ENCODE results near the gene UBALD2. TPM values are rescaled to one million over a fixed set of nuclear protein-coding genes. Genes with fewer than 3 reads are reported as not detected.

UBALD2 gene
- total and polyA plus RNA-seq, 2 of the 8 experiments (the other 6 are each of a cell fraction or from before 2014, with no cell fraction given) = 17.8 to 22.6 TPM

DNA sequence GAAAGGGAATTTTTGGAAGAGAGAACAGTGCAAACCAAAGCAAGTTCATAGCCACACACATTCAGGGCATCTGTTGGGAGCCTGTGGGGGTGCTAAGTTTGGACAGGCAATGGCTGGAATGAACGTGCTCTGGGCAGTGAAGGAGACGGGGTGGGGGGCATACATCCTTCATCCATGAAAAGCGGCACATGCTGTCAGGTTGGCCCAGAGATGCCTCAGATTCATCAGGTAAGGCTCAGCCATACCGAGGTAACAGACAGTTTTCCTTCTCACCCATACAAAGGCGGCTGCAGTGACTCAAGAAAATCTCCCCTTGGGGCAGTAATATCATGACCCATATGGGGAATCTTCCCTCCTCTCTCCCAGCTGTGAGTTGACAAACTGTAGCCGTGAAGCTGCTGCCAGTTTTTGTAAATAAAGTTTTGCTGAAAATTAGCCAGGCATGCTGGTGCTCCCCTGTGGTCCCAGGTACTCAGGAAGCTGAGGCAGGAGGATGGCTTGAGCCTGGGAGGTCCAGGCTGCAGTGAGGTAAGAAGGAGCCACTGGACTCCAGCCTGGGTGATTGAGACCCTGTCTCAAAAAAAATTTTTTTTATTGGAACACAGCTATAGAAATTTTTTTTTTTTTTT is 9.2 kb upstream of the UBALD2 start:
- FAIRE-seq (no peak), DNase-seq (ENCODE audit: low read depth in 1 of 2, low spot score in 2 of 2) (no peak)
- H2AK5ac ChIP-seq (ENCODE audit: low read depth, low read length) = no peak overlapping the region
- H3K4me2 ChIP-seq (ENCODE audit: insufficient read depth in 1 of 2, low read depth in 2 of 2, low read length in 2 of 2) = no peak overlapping the region
- H3K27me3 ChIP-seq (replicated peaks in 1 of 4; ENCODE audit: control insufficient read depth in 3 of 4, extremely low read depth in 1 of 4, insufficient read depth in 3 of 4, low read length in 3 of 4) = no peaks in the 10 kb centered on the region; a peak in 1 of 7 replicates
- no peaks in the 10 kb centered on the region for H3K79me1 ChIP-seq (ENCODE audit: low read depth, low read length)
- no peak overlapping the region for H2BK12ac ChIP-seq (ENCODE audit: low read depth, low read length)
- H4K91ac ChIP-seq (replicated peaks; ENCODE audit: insufficient read length, low read length) = no peak overlapping the region
- H4K5ac ChIP-seq (ENCODE audit: insufficient read length, low read depth, low read length) = no peak overlapping the region
- TF ChIP-seq POLR2AphosphoS5 (IDR thresholded peaks at IDR 0.05; ENCODE audit: low read depth, low read length) = no peak
- TF ChIP-seq KDM1A (IDR thresholded peaks at IDR 0.05; ENCODE audit: borderline replicate concordance, low read length) = no peak
- TF ChIP-seq KDM4A (IDR thresholded peaks at IDR 0.05; ENCODE audit: low read depth, low read length, severe bottlenecking) = no peak
- TF ChIP-seq BRCA1 (IDR thresholded peaks at IDR 0.05; ENCODE audit: low read depth, low read length) = no peak
- TF ChIP-seq SAP30 (IDR thresholded peaks at IDR 0.05; ENCODE audit: insufficient read depth, insufficient replicate concordance, low read length) = no peak
- no peak for TF ChIP-seq SRF (IDR thresholded peaks at IDR 0.05; ENCODE audit: low read depth, low read length)
- TF ChIP-seq RFX5 (IDR thresholded peaks at IDR 0.05; ENCODE audit: borderline replicate concordance, low read depth, low read length) = no peak
- TF ChIP-seq POLR2A (IDR thresholded peaks at IDR 0.05; ENCODE audit: control extremely low read depth in 1 of 2, low read depth in 2 of 2, low read length in 2 of 2) = no peak
- no peak for TF ChIP-seq RAD21 (IDR thresholded peaks at IDR 0.05 in 1 of 2, conservative IDR thresholded peaks at IDR 0.05 in 1 of 2; ENCODE audit: low read depth in 2 of 2, low read length in 2 of 2)
- no peak overlapping the region for H3K9ac ChIP-seq (replicated peaks in 1 of 4; ENCODE audit: extremely low read depth in 1 of 4, low read depth in 3 of 4, low read length in 3 of 4)
- no peaks in the 10 kb centered on the region for H3K79me2 ChIP-seq (ENCODE audit: control insufficient read depth in 1 of 2, insufficient read depth in 2 of 2, low read length in 2 of 2)
- H3K14ac ChIP-seq (ENCODE audit: insufficient read length) = no peak overlapping the region
- WGBS, 2 experiments (ENCODE audit: extremely low coverage in 1 of 2, insufficient coverage in 1 of 2, insufficient read length in 1 of 2, insufficient replicate concordance in 2 of 2, low coverage in 1 of 2, low lambda C conversion rate in 2 of 2, missing lambda C conversion rate in 1 of 2) = 93% methylated on average over 6 of the region's 6 CpGs; no CpG with 5 or more reads in 1 of the 2 experiments
- no peaks in the 10 kb centered on the region for H3K23me2 ChIP-seq (ENCODE audit: low read depth, low read length)
- no peaks in the 10 kb centered on the region for H4K20me1 ChIP-seq (replicated peaks in 1 of 2; ENCODE audit: control insufficient read depth in 1 of 2, insufficient read depth in 2 of 2, low read length in 2 of 2)
- no peaks in the 10 kb centered on the region; a peak in 1 of 4 replicates for H3K9me3 ChIP-seq (ENCODE audit: insufficient read depth in 2 of 2, low read depth in 1 of 2, low read length in 1 of 2)
- no peak overlapping the region for H3K27ac ChIP-seq (ENCODE audit: low read depth, low read length)
- H2BK120ac ChIP-seq (replicated peaks; ENCODE audit: low read depth, low read length) = no peak overlapping the region
- ChIA-PET CTCF (ENCODE audit: partially characterized antibody) (interaction anchor here (0.7 to 2.4 kb wide), 8 partner anchors 11 to 222 kb away, joined by 3 to 7 read pairs (median 4); no protein-coding TSS in a partner anchor), POLR2A (ENCODE audit: partially characterized antibody) (interaction anchor here (1.7 kb wide), 1 partner anchor 9 kb away, joined by 5 read pairs; the partner anchor contains the start of gene UBALD2)
- H4K8ac ChIP-seq (ENCODE audit: extremely low read depth, insufficient read depth, low read length) = no peak overlapping the region
- H3K23ac ChIP-seq (ENCODE audit: insufficient read length) = no peak overlapping the region
- no peak overlapping the region for H2BK20ac ChIP-seq (ENCODE audit: low read length)
- no peak overlapping the region for H3K56ac ChIP-seq (replicated peaks; ENCODE audit: insufficient read length, low read depth, low read length)
- no peak overlapping the region for H2AFZ ChIP-seq (ENCODE audit: low read length)
- H3K4me3 ChIP-seq (ENCODE audit: extremely low read depth in 1 of 4, insufficient read depth in 2 of 4, low read depth in 3 of 4, low read length in 4 of 4) = no peak overlapping the region
- H3K4me1 ChIP-seq (replicated peaks in 1 of 4; ENCODE audit: control insufficient read depth in 3 of 4, insufficient read depth in 4 of 4, low read length in 3 of 4) = no peaks in the 10 kb centered on the region
- H3K4ac ChIP-seq (replicated peaks; ENCODE audit: insufficient read length, low read depth, low read length) = no peak overlapping the region
- no peak overlapping the region for H2BK15ac ChIP-seq (ENCODE audit: low read length)
- no peak overlapping the region for H2BK5ac ChIP-seq (ENCODE audit: low read depth, low read length)
- H3K18ac ChIP-seq (ENCODE audit: extremely low read depth, low read length) = no peak overlapping the region
- H3K36me3 ChIP-seq (ENCODE audit: control insufficient read depth in 2 of 4, insufficient read depth in 4 of 4, low read length in 3 of 4) = no peaks in the 10 kb centered on the region

All from H1 (cell line).